Measurements from ENCODE around the gene CHAT.

The CHAT gene

DNA sequence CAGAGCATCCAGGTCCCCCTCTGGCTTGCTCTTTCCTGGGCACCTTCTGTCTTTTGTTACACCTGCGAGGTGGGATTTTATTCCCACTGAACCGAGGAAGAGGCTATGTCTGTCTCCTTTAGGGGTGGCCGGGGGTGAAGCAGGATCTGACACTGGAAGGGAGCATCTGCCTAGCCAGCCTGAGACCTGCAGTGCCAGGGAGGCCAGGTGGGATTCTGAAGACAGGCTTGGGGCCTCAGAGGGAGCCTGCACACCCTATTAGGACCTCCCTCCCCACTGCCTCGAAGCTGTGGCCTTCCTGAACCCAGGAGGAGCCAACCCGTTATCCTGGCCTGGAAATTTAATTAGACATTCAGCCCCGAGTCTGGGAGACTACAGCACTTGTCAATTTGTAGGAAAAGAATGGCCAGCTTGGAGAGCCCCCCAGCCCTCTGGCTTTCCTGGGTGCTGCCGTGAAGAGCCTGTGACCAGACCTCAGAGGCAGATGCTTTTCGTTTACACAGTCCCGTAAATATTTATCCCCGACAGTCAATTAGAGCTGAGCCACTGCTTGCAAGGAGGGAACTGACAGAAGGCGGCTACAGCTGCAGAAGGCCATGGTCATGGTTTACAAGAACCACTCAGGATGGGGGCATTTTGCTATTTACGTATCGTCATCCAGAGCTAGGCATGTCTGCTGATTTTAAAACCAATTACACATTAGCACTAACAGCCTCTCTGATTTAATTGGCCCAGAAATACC is 19.7 kb downstream of the CHAT start:
- TF ChIP-seq EZH2phosphoT487 (IDR thresholded peaks at IDR 0.05; ENCODE audit: borderline replicate concordance): no peak
- TF ChIP-seq CTCF (conservative IDR thresholded peaks at IDR 0.05; ENCODE audit: low read length): no peak
- no peaks in the 10 kb centered on the region for H3K36me3 ChIP-seq (ENCODE audit: insufficient read depth, low read length)
- H3K9me3 ChIP-seq (ENCODE audit: insufficient read depth, low read depth, low read length): no peaks in the 10 kb centered on the region
- no peaks in the 10 kb centered on the region for H3K9me2 ChIP-seq (replicated peaks; ENCODE audit: low read depth, low read length)
- no peaks in the 10 kb centered on the region for H3F3A ChIP-seq (ENCODE audit: low read depth)
- no peaks in the 10 kb centered on the region for H3K27me3 ChIP-seq (ENCODE audit: insufficient read depth, low read length, poor library complexity, severe bottlenecking)
- no peak overlapping the region for H3K4me3 ChIP-seq (ENCODE audit: low read length, poor library complexity, severe bottlenecking)
- H3K4me1 ChIP-seq (ENCODE audit: insufficient read depth, low read length, poor library complexity, severe bottlenecking): no peaks in the 10 kb centered on the region
- no peaks in the 10 kb centered on the region for H3K79me2 ChIP-seq (ENCODE audit: insufficient read depth, low read length)
- no peak overlapping the region for H3K4me2 ChIP-seq (ENCODE audit: low read depth, low read length, poor library complexity, severe bottlenecking)
- H2AFZ ChIP-seq (ENCODE audit: low read length): no peak overlapping the region
- H4K20me1 ChIP-seq (ENCODE audit: insufficient read depth, low read length, poor library complexity, severe bottlenecking): no peaks in the 10 kb centered on the region
- no peak overlapping the region for H3K9ac ChIP-seq (ENCODE audit: low read depth, low read length, poor library complexity, severe bottlenecking)

- H4K20me1 ChIP-seq (ENCODE audit: insufficient read depth, low read length, poor library complexity, severe bottlenecking): no peaks in the 10 kb centered on the region
- H3F3A ChIP-seq (ENCODE audit: low read depth): no peaks in the 10 kb centered on the region
- TF ChIP-seq CTCF (conservative IDR thresholded peaks at IDR 0.05; ENCODE audit: low read length) (no peak), EZH2phosphoT487 (IDR thresholded peaks at IDR 0.05; ENCODE audit: borderline replicate concordance) (no peak)
- no peaks in the 10 kb centered on the region for H3K4me1 ChIP-seq (ENCODE audit: insufficient read depth, low read length, poor library complexity, severe bottlenecking)
- H3K27me3 ChIP-seq (ENCODE audit: insufficient read depth, low read length, poor library complexity, severe bottlenecking): no peaks in the 10 kb centered on the region
- no peak overlapping the region for H3K4me3 ChIP-seq (ENCODE audit: low read length, poor library complexity, severe bottlenecking)
- H2AFZ ChIP-seq (ENCODE audit: low read length): no peak overlapping the region
- no peak overlapping the region for H3K9ac ChIP-seq (ENCODE audit: low read depth, low read length, poor library complexity, severe bottlenecking)
- no peaks in the 10 kb centered on the region for H3K9me2 ChIP-seq (replicated peaks; ENCODE audit: low read depth, low read length)
- no peak overlapping the region for H3K4me2 ChIP-seq (ENCODE audit: low read depth, low read length, poor library complexity, severe bottlenecking)
- H3K36me3 ChIP-seq (ENCODE audit: insufficient read depth, low read length): no peaks in the 10 kb centered on the region
- no peaks in the 10 kb centered on the region for H3K9me3 ChIP-seq (ENCODE audit: insufficient read depth, low read depth, low read length)
- no peaks in the 10 kb centered on the region for H3K79me2 ChIP-seq (ENCODE audit: insufficient read depth, low read length)
These were observed 20.3 kb downstream of the CHAT start for GRCh38 chr10:49634069-49634660.

DNA sequence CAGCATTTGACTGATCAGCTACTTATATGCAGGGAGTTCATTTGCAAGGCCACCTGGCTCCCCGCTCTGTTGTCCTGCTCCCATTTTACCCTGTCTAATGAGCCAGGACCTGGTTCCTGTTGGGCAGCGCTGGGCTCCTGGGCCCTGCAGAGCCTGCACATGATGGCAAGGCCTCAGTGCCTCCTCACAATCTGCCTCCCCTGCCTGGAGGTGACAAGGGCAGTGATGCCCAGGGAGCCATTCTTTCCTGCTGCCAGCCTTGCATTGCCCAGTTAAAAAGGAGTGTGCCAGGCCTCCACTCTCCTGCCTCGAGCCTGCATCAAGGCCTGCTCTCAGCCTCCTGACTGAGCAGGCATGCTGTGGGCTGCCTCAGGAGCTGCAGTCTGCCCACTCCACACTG is 28.5 kb downstream of the CHAT start:
- Histone ChIP-seq H3K4me2 (ENCODE audit: low read depth, low read length, poor library complexity, severe bottlenecking) (no peak overlapping the region), H3K36me3 (ENCODE audit: insufficient read depth, low read length) (no peaks in the 10 kb centered on the region), H3K27me3 (ENCODE audit: insufficient read depth, low read length, poor library complexity, severe bottlenecking) (no peaks in the 10 kb centered on the region), H3K9ac (ENCODE audit: low read depth, low read length, poor library complexity, severe bottlenecking) (no peak overlapping the region), H3K79me2 (ENCODE audit: insufficient read depth, low read length) (no peaks in the 10 kb centered on the region), H4K20me1 (ENCODE audit: insufficient read depth, low read length, poor library complexity, severe bottlenecking) (no peaks in the 10 kb centered on the region), H3K9me3 (ENCODE audit: insufficient read depth, low read depth, low read length) (no peaks in the 10 kb centered on the region), H3K4me1 (ENCODE audit: insufficient read depth, low read length, poor library complexity, severe bottlenecking) (no peaks in the 10 kb centered on the region), H2AFZ (ENCODE audit: low read length) (no peak overlapping the region), H3K9me2 (replicated peaks; ENCODE audit: low read depth, low read length) (no peaks in the 10 kb centered on the region), H3F3A (ENCODE audit: low read depth) (no peaks in the 10 kb centered on the region), H3K4me3 (ENCODE audit: low read length, poor library complexity, severe bottlenecking) (no peak overlapping the region)
- no peak for TF ChIP-seq EZH2phosphoT487 (IDR thresholded peaks at IDR 0.05; ENCODE audit: borderline replicate concordance)
- TF ChIP-seq CTCF (conservative IDR thresholded peaks at IDR 0.05; ENCODE audit: low read length): no peak
